GM12875 (cell line): ENCODE results near the gene DHX30.
A peak's percentile ranks its signal among the peaks of the same experiment; 100 is the strongest.

Experiments used
- H3K4me3 ChIP-seq: one replicate; pipeline ENCODE4 v1.5.1; 2011; ENCODE audit warnings: low read depth, low read length, control low read depth
- TF ChIP-seq, protein P1 (sequence below): IDR thresholded peaks from 2 replicates; pipeline ENCODE4 v1.5.1; 2011; ENCODE audit warnings: low read depth, mild to moderate bottlenecking, control low read depth, inconsistent platforms, low read length, moderate library complexity, borderline replicate concordance; ENCODE audit not compliant: insufficient read depth

DHX30 gene

DNA sequence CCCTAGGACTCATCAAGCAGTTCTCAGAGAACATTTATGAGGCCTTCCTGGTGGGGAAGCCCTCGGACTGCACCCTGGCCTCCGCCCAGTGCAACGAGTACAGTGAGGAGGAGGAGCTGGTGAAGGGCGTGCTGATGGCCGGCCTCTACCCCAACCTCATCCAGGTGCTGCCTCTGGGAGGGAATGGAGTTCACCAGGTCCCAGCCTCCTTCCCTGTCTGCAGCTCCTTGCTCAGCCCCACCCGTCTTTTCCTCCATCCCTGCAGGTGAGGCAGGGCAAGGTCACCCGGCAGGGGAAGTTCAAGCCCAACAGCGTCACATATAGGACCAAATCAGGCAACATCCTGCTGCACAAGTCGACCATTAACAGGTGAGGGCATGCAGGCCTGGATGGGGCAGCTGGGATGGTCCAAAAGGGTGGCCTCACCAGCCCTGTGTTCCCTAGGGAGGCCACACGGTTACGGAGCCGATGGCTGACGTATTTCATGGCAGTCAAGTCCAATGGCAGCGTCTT lies 46.3 kb downstream of the DHX30 start:
- H3K4me3 ChIP-seq = no peak overlapping the region
- TF ChIP-seq, protein P1, sequence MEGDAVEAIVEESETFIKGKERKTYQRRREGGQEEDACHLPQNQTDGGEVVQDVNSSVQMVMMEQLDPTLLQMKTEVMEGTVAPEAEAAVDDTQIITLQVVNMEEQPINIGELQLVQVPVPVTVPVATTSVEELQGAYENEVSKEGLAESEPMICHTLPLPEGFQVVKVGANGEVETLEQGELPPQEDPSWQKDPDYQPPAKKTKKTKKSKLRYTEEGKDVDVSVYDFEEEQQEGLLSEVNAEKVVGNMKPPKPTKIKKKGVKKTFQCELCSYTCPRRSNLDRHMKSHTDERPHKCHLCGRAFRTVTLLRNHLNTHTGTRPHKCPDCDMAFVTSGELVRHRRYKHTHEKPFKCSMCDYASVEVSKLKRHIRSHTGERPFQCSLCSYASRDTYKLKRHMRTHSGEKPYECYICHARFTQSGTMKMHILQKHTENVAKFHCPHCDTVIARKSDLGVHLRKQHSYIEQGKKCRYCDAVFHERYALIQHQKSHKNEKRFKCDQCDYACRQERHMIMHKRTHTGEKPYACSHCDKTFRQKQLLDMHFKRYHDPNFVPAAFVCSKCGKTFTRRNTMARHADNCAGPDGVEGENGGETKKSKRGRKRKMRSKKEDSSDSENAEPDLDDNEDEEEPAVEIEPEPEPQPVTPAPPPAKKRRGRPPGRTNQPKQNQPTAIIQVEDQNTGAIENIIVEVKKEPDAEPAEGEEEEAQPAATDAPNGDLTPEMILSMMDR = no peak

DNA sequence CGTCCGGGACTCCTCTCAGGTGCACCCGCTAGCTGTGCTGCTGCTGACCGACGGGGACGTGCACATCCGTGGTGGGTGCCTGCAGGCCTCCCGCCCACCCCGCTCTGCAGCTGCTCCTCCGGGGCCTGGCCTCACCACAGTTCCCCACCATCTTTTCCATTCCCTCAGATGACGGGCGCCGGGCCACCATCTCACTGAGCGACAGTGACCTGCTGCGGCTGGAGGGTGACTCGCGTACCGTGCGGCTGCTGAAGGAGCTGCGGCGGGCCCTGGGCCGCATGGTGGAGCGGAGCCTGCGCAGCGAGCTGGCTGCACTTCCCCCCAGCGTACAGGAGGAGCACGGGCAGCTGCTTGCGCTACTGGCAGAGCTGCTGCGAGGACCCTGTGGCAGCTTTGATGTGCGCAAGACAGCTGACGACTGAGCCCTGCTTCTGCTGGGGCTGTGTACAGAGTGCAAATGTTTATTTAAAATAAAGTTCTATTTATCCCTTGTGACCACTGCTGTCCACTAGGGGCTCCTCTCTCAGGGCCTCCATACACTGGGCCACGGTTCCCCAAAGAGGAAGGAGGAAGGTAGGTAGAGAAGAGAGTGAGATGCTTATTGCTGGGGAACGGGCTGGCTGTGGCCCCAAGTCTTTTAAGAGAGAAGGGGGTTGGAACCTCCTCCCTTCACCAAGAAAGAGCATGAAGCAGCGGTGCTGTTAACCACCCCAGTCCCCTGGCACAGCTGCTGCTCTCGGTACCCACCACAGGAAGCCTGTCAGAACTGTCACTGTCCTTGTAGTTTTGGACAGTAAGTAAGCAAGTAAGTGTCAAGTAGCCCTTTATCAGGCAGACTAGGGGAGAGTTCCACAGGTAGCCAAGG lies 47.0 kb downstream of the DHX30 start:
- TF ChIP-seq, protein P1 = peak; percentile 26; the same call in 1 of the 2 replicates
- H3K4me3 ChIP-seq = no peak overlapping the region

DNA sequence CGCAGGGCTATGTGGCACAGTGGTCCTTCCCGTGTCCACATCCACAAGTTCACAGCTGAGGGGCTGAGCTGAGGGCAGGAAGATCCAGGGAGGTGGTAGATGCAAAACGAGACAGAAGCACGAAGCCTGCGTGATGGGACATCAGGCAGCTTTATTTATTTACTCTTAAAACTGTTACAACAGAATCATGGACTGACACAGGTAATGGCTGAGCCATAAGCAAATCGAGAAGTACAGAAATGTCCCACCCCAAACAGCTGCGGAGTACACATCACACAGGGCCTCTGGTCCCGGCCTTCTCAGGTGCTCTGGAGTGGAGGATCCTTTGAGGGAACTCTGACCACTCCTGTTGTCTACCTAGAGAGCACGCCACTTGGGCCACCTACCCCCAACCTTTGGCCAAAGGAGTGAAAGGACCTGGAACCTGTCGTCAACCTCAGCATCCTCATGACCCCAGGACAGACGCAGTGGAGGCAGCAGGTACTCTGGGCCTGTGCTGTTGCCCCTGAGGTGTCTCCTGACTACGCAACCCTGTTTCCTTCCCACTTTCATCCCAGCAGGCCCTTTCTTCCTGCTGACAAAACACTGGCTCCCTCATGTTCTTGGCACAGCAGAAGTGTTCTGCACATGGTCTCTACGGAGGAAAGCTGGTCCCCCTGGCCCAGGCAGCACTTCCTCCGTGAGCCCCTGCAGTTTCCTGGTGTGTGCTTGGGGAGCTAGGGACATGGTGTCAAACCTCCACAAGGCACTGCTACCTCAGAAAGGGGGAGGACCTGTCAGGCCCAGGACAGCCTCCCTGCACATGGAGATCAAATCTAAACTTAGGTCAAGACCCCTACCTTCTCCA lies 47.8 kb downstream of the DHX30 start:
- TF ChIP-seq, protein P1 = no peak

DNA sequence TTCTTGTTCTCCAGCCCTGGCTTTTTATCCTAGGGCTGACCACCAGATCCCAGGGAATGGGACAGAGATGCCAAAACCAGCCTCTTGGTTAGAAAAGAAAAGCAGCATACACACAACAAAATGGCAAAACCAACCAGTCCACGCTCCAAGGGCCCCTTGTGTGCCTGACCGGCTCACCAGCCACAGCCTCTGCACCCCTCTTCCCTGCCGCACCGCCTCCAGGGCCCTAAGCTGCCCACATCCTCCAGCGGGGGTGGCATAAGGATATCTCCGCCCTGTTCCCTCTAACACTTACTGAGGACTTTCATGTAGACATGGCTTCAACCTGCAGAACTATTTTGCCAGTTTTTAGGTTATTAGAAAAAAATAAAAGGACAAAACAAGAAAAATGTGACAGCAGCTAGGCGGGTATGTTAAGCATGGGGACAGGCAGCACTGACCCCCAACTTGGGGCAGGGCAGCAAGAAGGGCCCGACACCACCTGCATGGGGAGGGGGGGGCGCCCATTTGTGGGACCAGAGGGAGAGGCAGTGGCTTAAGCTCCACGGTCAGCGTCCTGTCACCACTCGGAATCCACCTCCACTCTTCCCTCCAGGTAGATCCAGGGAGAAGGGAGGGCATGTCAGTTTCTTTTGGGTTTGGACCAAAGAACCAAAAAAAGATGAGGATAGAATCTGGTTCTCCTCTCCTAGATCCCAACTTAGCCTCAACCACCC lies 49.1 kb downstream of the DHX30 start:
- TF ChIP-seq, protein P1 = no peak
- H3K4me3 ChIP-seq = no peak overlapping the region

More for the DNA sequence above, 47.8 kb downstream of the DHX30 start:
- H3K4me3 ChIP-seq = no peak overlapping the region

DNA sequence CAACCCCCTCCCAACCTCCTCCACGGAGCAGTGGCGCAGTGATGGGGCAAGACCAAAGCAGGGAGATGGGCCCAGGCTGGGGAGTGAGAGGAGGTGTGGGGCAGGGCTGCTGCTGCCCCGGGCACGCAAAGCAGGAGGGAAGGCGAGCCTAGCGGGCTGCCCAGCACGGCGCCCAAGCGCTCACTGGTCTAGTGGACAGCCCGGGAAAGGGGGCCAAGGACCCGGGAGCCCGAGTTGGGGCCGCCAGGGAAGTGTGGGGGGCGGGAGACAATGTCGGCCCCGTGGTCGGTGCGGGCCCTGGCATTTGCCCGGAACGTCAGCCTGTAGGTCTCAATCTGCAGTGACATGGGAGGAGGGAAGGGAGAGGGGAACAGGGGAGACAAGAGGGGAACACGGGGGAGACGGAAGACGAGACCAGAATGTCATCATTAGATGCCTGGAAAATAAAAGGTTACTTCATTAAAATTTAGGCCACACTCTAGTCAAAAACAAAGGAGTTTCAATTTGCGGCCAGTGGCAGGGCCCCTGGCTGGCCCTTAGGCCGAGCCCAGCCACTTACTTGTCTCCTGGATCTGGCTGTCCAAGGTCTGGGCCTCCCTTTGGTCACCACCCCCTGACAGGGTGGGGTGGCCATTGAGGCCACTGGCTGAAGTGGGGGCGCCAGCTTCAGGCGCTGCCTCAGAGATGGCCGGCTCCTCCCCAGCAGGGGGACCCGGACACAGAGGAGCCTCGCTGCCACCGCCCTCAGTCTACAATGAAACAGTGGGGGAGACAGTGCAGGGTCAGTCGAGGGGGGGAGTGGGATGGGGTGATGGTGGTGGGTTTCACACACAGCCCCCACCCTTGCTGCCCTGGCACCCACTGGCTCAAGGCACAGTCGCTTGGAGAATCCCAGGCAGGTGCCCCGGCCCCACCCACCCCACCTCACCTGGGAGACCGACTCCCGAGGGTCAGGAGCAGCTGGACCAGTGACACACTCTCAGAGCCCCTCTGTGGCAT lies 50.0 kb downstream of the DHX30 start:
- TF ChIP-seq, protein P1 = no peak
- H3K4me3 ChIP-seq = no peak overlapping the region

DNA sequence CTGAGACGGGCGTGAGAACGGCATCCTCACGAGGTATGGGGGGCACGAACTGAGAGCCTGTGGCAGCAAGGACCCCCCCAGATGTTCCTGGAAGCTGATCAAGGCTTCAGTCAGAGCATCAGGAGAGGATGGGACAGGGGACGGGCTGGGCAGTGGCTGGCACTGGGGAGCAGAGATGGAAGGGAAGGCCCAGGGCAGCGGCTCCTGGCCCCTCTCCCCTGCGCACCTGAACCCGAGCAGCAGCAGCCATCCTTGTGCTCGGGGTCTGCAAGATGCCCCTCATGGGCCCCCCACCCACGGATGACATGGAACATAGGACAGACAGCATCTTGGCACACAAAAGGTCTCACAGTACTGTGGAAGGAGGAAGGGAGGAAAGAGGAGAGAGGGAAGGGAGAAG lies 51.3 kb downstream of the DHX30 start:
- TF ChIP-seq, protein P1 = no peak
- H3K4me3 ChIP-seq = no peak overlapping the region
